Endothelial cell of umbilical vein (primary cell): ENCODE results near the gene MSL1. TPM values are rescaled to one million over a fixed set of nuclear protein-coding genes. Genes with fewer than 3 reads are reported as not detected.

Experiments
- BruUV-seq: library from RNA; stranded (reverse); fragments of 400-500 nt; replicated peaks from 2 replicates; lab custom pipeline; 2021; lab: Mats Ljungman, UMichigan
- CTCF ChIA-PET: fragments of 300-600, 350-600 bp; sonication (Branson Sonifier 250); formaldehyde crosslinking; loops from one replicate; lab custom pipeline; 2021; ENCODE audit warnings: antibody characterized with exemption, inconsistent platforms; lab: Charles Lee
- POLR2A ChIA-PET: fragments of 300-600, 350-600 bp; sonication (Branson Sonifier 250); formaldehyde crosslinking; loops from one replicate; lab custom pipeline; 2021; ENCODE audit warnings: antibody characterized with exemption, inconsistent platforms; lab: Charles Lee
- DNase-seq: peaks from one replicate; pipeline ENCODE4 v3.0.0-alpha.2; 2011; ENCODE audit warnings: low read depth, low spot score
- FAIRE-seq: peaks from 2 replicates; lab custom pipeline; 2011; peaks lifted over from hg19 to GRCh38; lab: Jason Lieb, UNC
- H2AFZ ChIP-seq: 2 replicates; pipeline ENCODE4 v1.6.0; 2012; ENCODE audit warnings: low read depth, low read length, control low read depth, inconsistent platforms
- H3K27ac ChIP-seq: 2 replicates; pipeline ENCODE4 v1.5.1; 2011; ENCODE audit warnings: low read depth, mild to moderate bottlenecking, control low read depth, low read length, moderate library complexity; ENCODE audit not compliant: insufficient read depth
- H3K27me3 ChIP-seq, 2 experiments: 2 replicates each; pipeline versions ENCODE4 v1.6.0 to v1.6.1; 2011; ENCODE audit warnings: low read length in 2 of 2, mixed read lengths in 1 of 2; ENCODE audit not compliant: control insufficient read depth in 2 of 2, insufficient read depth in 2 of 2
- H3K36me3 ChIP-seq, 2 experiments: 2 replicates in 1 of 2; 3 replicates in 1 of 2; pipeline ENCODE4 v1.5.1; 2011; ENCODE audit warnings: low read length in 2 of 2, mild to moderate bottlenecking in 1 of 2, moderate library complexity in 1 of 2; ENCODE audit not compliant: control insufficient read depth in 2 of 2, insufficient read depth in 2 of 2; ENCODE audit errors: extremely low read depth in 1 of 2
- H3K4me1 ChIP-seq: 3 replicates; pipeline ENCODE4 v1.5.1; 2011; ENCODE audit warnings: mild to moderate bottlenecking, low read length; ENCODE audit not compliant: control insufficient read depth, insufficient read depth; ENCODE audit errors: extremely low read depth
- H3K4me2 ChIP-seq: 2 replicates; pipeline ENCODE4 v1.6.1; 2011; ENCODE audit warnings: low read length, control low read depth, mixed read lengths; ENCODE audit not compliant: insufficient read depth
- H3K4me3 ChIP-seq, 3 experiments: fragments of 200-600 bp in 1 of 3; sonication (generic), shearing (Covaris generic) in 1 of 3; replicated peaks in 1 of 3; 2 replicates each; pipeline ENCODE4 v1.5.1; 2011 to 2016; ENCODE audit warnings: control low read depth in 3 of 3, low read length in 3 of 3, mild to moderate bottlenecking in 2 of 3, inconsistent platforms in 1 of 3, low read depth in 1 of 3, moderate library complexity in 1 of 3; ENCODE audit not compliant: insufficient read depth in 1 of 3
- H3K79me2 ChIP-seq: 2 replicates; pipeline ENCODE4 v1.6.0; 2012; ENCODE audit warnings: low read length, inconsistent platforms; ENCODE audit not compliant: control insufficient read depth, insufficient read depth
- H3K9ac ChIP-seq: replicated peaks from 2 replicates; pipeline ENCODE3; 2011; ENCODE audit warnings: low read length, control low read depth; ENCODE audit not compliant: insufficient read depth; ENCODE audit errors: extremely low read depth
- H3K9me1 ChIP-seq: replicated peaks from 3 replicates; pipeline ENCODE4 v1.6.0; 2011; ENCODE audit warnings: mild to moderate bottlenecking, low read length; ENCODE audit not compliant: control insufficient read depth, insufficient read depth; ENCODE audit errors: extremely low read depth
- H3K9me3 ChIP-seq: replicated peaks from 2 replicates; pipeline ENCODE4 v1.5.1; 2012; ENCODE audit warnings: low read length, inconsistent platforms; ENCODE audit not compliant: control insufficient read depth, insufficient read depth
- H4K20me1 ChIP-seq: replicated peaks from 2 replicates; pipeline ENCODE3; 2011; ENCODE audit warnings: mild to moderate bottlenecking, low read length; ENCODE audit not compliant: control insufficient read depth, insufficient read depth; ENCODE audit errors: extremely low read depth
- EZH2 ChIP-seq: IDR thresholded peaks from 2 replicates; pipeline ENCODE4 v1.6.1; 2012; ENCODE audit warnings: borderline replicate concordance, low read depth, mild to moderate bottlenecking, moderate library complexity, low read length, inconsistent platforms; ENCODE audit not compliant: severe bottlenecking
- GATA2 ChIP-seq: IDR thresholded peaks from 2 replicates; pipeline ENCODE4 v1.7.0; 2011; ENCODE audit warnings: low read depth, mild to moderate bottlenecking, moderate library complexity, mixed read lengths, low read length; ENCODE audit not compliant: insufficient read length, insufficient read depth
- JUN ChIP-seq: IDR thresholded peaks from 2 replicates; pipeline ENCODE4 v1.6.1; 2011; ENCODE audit warnings: borderline replicate concordance, low read depth; ENCODE audit not compliant: insufficient read length, insufficient read depth
- MYC ChIP-seq: IDR thresholded peaks from one replicate; pipeline ENCODE4 v1.6.1; 2011; ENCODE audit warnings: mild to moderate bottlenecking, low read depth, low read length
- POLR2A ChIP-seq: IDR thresholded peaks from 2 replicates; pipeline ENCODE4 v1.6.1; 2012; ENCODE audit warnings: low read depth, mild to moderate bottlenecking, control low read depth, low read length
- POLR2AphosphoS5 ChIP-seq: IDR thresholded peaks from 2 replicates; pipeline ENCODE4 v1.6.1; 2012; ENCODE audit warnings: low read depth, mild to moderate bottlenecking, control low read depth, low read length, moderate library complexity; ENCODE audit not compliant: insufficient read depth
- dilution Hi-C: fragments of 300-500 bp; cut with MboI; formaldehyde crosslinking; loops from one replicate; pipeline ENCODE4 v1.15.0; 2019; ENCODE audit warnings: low sequenced_read_pairs; ENCODE audit not compliant: extremely low pct_ligation_motif_present
- intact Hi-C: fragments of 100-400 bp; cut with micrococcal nuclease; formaldehyde crosslinking; loops from one replicate; pipeline ENCODE4 v1.10.0; 2022
- polyA plus RNA-seq, 4 experiments: library from polyadenylated mRNA; depleted of rRNA in 3 of 4; stranded (reverse) in 3 of 4; unstranded in 1 of 4; fragments of >200 nt; gene quantifications; 2 replicates each; pipeline versions ENCODE4 v1.2.1 to v1.2.3, GENCODE V29; 2011 to 2012; ENCODE audit warnings: missing spikeins in 1 of 4
- total RNA-seq: library from RNA; stranded (reverse); gene quantifications from 2 replicates; pipeline ENCODE4 v1.2.3, GENCODE V29; 2021
- TF ChIP-seq, protein P1 (sequence below): IDR thresholded peaks from 2 replicates; pipeline ENCODE4 v1.6.1; 2011; ENCODE audit not compliant: insufficient read depth, insufficient read length
- TF ChIP-seq, protein P2 (sequence below), 2 donors: IDR thresholded peaks; 1 replicate in 1 of 2; 2 replicates in 1 of 2; pipeline ENCODE4 v1.5.1; 2011; ENCODE audit warnings: low read length in 2 of 2, mild to moderate bottlenecking in 2 of 2, moderate library complexity in 2 of 2, control low read depth in 1 of 2, inconsistent platforms in 1 of 2, low read depth in 1 of 2; ENCODE audit not compliant: insufficient read depth in 1 of 2; ENCODE audit errors: extremely low read depth in 1 of 2

The MSL1 gene
- total and polyA plus RNA-seq, 2 donors (not counting 3 experiments of a cell fraction or from before 2014, with no cell fraction given), result 30.9 to 95.0 TPM

DNA sequence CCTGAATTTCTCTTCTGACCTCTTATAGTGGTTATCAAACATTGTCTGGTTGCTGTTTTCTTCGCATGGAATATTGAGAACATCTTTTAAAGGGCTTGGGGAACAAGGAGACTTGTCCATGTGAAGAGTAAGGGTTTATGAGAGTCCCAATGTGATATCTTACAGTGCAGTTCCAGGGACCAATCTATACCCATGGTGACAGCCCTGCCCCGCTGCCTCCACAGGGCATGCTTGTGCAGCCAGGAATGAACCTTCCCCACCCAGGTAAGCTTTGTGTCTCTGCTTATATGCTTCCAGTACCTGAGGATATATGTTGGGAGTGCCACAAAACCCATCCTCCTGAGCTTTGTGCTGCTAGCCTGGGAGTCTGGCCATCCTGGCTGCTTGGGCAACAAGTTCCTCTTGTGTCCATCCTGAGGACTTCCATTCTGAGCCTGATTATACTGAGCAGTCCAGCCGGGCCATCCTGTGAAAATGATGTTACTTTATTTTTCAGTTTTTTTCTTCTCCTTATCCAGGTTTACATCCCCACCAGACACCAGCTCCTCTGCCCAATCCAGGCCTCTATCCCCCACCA is 46.0 kb downstream of the MSL1 start:
- dilution Hi-C loops (no loop called here), intact Hi-C loops (loop anchor here (1.0 kb wide), 4 partner anchors 54 to 154 kb away; no protein-coding TSS in a partner anchor)
- Histone ChIP-seq H2AFZ (no peak overlapping the region), H3K9me3 (no peaks in the 10 kb centered on the region), H3K4me3 (no peak overlapping the region), H3K27me3 (no peaks in the 10 kb centered on the region), H3K27ac (peak overlapping the region; percentile 4), H4K20me1 (no peaks in the 10 kb centered on the region), H3K36me3 (peaks cover 31 to 39% of the 10 kb centered on the region in 2 experiments), H3K4me1 (no peaks in the 10 kb centered on the region), H3K9me1 (no peaks in the 10 kb centered on the region), H3K9ac (no peak overlapping the region), H3K79me2 (peaks cover 4% of the 10 kb centered on the region), H3K4me2 (no peak overlapping the region)
- POLR2A ChIA-PET, result interaction anchor here (1.2 kb wide), 1 partner anchor 54 kb away, joined by 13 read pairs; no protein-coding TSS in a partner anchor
- CTCF ChIA-PET, result interaction anchor here (0.9 to 2.2 kb wide), 35 partner anchors 9 to 295 kb away, joined by 3 to 82 read pairs (median 6); partner anchors contain the start of genes CASC3, CSF3, MED24 and NR1D1
- no TSS peak for BruUV-seq
- DNase-seq (no peak), FAIRE-seq (no peak)
- TF ChIP-seq EZH2 (no peak), GATA2 (no peak), MYC (no peak), JUN (no peak), POLR2AphosphoS5 (no peak), POLR2A (no peak)
- TF ChIP-seq, protein P1, sequence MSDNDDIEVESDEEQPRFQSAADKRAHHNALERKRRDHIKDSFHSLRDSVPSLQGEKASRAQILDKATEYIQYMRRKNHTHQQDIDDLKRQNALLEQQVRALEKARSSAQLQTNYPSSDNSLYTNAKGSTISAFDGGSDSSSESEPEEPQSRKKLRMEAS, result no peak
- TF ChIP-seq, protein P2, sequence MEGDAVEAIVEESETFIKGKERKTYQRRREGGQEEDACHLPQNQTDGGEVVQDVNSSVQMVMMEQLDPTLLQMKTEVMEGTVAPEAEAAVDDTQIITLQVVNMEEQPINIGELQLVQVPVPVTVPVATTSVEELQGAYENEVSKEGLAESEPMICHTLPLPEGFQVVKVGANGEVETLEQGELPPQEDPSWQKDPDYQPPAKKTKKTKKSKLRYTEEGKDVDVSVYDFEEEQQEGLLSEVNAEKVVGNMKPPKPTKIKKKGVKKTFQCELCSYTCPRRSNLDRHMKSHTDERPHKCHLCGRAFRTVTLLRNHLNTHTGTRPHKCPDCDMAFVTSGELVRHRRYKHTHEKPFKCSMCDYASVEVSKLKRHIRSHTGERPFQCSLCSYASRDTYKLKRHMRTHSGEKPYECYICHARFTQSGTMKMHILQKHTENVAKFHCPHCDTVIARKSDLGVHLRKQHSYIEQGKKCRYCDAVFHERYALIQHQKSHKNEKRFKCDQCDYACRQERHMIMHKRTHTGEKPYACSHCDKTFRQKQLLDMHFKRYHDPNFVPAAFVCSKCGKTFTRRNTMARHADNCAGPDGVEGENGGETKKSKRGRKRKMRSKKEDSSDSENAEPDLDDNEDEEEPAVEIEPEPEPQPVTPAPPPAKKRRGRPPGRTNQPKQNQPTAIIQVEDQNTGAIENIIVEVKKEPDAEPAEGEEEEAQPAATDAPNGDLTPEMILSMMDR (IDR thresholded peaks at IDR 0.05; ENCODE audit: extremely low read depth in 1 of 2, insufficient read depth in 1 of 2, low read depth in 1 of 2, low read length in 2 of 2), result no peak
